SKM-1 treated with dmso at 0.1 percent for 144 hours (cell line): ENCODE data around the gene ZNF276.

Experiments used
- DNase-seq: peaks from one replicate; lab custom pipeline; 2025; ENCODE audit not compliant: unreplicated experiment; lab: John Stamatoyannopoulos, UW

ZNF276 gene

DNA sequence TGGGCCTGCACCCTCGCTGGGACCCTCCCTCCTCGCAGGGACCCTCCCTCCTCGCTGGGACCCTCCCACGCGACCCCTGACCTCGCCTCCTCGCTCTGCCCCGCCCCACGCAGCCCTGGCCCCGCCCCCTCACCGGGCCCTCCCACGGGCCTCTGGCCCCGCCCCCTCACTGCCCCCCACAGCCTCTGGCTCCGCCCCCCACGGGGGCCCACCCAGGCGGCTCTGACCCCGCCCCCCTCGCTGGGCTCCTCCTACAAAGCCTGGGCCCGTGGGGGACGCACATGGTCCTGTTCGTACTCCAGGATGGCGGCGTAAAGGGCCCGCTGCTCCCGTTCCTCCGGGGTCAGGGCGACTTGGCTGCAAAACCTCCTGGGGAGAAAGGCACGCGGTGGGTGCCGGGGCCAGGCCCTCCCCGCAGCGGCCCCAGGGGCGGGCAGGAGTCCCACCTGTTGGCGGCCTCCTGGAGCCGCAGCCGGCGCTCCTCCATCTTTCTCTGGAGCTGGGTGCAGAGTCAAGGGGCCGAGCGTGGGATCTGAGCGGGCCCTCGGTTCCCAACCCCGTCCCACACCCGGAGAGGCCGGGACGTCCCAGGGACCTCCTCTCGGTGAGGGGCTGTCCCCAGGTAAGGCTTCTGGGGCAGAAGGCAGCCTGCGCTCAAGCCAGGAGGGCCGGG, 9.6 kb upstream of the ZNF276 start:
- DNase-seq, result peak; percentile 36

DNA sequence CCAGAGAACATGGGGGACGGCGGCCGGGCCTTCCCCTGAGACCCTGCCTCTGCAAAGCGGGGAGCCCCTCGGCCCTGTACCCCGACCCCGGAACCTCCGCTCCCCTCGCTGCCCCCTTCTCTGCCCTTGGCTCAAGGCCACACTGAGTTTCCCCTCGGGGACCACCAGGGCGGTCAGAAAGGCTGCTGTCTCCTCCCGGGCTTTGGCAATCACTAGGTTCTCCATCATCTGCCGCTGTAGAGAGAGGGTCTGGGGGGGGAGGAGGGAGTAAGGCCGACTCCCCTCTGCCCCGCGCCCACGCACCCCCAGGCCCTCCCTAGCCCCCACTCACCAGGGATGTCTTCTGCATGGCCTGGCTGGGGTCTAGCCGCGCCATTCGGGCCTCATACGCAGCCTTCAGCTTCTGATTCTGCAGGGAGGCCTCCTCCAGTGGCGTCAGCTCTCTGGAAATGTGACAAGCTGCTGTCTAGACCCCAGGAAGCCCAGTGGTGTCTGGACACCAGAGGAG, 9.0 kb upstream of the ZNF276 start:
- DNase-seq, result no peak

DNA sequence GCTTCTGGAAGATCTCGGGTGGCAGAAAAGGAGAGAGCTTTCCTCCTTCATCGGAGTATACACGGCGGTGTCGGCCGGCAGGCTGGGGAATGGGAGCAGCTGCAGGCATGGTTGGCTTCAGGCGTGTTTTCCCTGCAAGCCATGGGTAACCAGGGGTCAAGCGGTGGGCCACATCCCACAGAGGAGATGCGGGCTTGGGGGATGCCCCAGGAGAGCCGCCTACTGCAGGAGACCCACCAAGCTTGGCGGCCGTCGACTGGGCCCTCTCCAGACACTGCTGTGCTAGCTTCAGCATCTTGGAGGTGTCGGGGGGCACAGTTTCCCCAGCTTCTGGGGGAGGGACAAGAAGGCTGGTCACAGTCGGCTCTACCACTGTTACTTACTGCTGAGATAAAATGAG, 4.8 kb upstream of the ZNF276 start:
- no peak for DNase-seq

DNA sequence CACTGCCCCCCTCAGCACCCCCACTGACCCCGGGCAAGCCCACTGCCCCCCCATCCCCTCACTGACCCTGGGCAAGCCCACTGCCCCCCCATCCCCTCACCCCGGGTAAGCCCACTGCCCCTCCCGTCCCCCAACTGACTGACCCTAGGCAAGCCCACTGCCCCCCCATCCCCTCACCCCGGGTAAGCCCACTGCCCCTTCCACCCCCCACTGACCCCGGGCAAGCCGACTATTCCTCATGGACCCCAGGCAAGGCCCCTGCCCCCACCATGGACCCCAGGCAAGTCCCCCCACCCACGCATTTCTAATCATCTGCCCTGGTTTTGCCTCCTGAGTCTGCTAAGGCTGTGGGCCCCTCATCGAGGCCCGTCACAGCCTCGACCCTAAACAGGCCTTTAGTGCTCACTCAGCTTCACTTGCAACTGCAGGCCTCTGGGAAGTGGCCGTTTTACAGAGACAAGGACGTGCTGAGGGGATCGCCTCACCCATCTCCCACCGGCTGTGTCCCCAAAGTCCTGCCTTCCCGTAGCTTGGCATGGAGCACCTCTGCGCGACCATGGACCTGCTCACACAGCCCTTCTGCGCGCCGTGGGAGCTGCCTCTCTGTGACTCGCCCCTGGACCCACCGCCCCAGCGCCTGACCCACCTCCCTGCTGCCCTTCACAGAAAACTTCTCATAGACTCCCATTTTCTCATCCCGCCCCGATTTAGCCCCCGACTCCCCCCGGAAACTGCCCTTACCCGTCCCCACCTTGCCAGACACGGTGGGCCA, 4.2 kb upstream of the ZNF276 start:
- DNase-seq, result no peak

DNA sequence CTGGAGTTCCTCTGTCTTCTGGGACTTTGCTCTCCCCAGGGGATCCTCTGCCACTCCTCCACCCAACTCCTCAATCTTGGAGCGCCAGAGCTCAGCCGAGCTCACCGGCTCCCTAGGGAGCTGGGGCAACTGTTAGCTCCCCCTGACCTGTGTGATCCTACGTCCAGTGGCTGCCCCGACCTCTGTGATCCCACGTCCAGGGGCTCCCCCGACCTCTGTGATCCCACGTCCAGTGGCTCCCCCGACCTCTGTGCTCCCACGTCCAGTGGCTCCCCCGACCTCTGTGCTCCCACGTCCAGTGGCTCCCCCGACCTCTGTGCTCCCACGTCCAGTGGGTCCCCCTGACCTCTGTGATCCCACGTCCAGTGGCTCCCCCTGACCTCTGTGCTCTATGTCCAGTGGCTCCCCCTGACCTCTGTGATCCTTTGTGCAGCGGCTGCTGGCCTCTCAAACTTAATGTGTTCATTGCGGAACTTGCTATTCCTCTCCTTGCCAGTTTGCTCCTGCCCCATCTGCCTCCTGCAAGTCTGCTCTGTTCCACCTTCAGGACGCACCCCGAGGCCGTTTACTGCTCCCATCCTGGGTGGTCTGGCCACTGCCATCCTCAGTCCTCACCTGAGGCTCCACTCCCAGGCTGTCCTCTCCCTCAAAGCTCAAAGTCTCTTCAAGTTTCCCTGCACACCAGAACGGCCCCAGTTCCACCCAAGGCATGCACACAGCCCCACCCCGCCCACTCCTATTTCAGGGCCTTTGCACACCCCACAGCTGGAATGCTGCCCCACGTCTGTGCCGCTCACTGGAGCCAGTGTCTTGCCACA, 3.4 kb upstream of the ZNF276 start:
- no peak for DNase-seq

DNA sequence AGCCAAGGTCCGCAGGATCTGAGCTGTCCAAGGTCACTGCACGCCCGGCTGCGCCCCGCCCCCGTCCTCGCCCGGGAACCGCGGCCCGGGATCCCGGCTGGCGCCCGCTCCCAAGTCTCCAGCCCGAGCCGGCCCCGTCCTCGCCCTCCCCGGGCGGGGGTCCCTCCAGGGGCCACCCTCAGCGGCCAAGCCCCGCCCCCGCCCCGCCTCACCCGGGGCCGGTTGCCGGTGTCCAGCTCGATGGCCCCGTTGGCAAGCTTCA, 855 bp upstream of the ZNF276 start:
- no peak for DNase-seq

DNA sequence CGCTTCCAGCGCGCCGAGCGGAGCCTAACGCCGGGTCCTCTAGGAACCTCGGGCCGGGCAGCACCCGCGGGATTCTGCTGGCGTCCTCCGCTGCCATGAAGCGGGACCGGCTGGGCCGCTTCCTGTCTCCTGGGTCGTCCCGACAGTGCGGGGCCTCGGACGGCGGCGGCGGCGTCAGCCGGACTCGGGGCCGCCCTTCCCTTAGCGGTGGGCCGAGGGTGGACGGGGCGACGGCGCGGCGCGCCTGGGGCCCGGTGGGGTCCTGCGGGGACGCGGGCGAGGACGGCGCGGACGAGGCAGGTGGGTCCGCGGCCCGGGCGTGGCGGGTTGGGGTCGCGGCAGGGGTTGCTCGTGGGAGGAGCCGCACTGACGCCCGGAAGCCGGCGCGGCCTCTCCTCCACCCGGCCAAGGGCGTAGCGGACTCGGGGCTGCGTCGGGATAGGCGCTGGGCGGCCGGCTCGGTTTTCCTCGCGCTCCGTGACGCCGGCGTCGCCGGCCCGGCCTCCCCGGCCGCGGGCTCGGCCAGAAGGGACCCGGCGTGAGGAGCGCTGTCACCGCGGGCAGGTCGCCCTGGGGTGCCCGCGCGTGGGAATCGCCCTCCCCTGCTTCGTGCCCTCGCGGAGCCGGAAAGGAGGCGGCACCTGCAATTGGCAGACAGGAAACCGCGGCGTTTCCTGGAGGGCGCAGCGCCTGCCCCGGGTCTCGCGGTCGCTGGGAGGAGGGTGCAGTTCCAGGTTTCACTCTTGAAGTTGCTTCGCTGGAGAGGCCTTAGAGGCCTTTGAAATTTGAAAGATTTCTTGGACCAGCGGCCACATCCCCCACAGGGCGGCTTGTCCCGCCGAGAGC, 432 bp downstream of the ZNF276 start:
- peak; percentile 52 for DNase-seq

DNA sequence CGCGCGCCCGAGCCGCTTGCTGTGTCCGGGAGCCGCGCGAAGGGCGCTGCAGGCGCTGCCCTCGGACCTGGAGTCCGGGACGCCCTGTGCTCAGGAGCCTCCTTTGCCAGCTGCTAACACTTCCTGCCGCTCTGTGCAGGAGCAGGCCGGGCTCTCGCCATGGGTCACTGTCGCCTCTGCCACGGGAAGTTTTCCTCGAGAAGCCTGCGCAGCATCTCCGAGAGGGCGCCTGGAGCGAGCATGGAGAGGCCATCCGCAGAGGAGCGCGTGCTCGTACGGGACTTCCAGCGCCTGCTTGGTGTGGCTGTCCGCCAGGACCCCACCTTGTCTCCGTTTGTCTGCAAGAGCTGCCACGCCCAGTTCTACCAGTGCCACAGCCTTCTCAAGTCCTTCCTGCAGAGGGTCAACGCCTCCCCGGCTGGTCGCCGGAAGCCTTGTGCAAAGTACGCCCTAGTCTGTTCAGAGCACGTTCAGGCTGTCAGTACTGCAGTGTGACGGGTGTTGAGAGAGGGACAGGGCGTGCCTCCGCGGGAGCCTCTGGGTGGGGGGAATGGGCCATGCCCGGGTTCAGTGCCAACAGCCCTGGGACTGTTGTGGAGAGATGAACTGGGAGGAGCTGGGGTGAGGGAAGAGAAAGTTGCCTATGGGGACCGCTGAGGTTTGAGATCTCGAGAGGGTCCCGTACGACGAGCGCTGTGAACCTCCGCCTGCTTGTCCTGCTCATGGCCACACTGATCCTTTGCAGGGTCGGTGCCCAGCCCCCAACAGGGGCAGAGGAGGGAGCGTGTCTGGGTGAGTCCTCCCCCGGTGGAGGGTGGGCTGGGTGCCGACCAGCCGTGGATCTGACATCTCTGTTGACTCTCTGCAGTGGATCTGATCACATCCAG, 1.3 kb downstream of the ZNF276 start:
- no peak for DNase-seq

DNA sequence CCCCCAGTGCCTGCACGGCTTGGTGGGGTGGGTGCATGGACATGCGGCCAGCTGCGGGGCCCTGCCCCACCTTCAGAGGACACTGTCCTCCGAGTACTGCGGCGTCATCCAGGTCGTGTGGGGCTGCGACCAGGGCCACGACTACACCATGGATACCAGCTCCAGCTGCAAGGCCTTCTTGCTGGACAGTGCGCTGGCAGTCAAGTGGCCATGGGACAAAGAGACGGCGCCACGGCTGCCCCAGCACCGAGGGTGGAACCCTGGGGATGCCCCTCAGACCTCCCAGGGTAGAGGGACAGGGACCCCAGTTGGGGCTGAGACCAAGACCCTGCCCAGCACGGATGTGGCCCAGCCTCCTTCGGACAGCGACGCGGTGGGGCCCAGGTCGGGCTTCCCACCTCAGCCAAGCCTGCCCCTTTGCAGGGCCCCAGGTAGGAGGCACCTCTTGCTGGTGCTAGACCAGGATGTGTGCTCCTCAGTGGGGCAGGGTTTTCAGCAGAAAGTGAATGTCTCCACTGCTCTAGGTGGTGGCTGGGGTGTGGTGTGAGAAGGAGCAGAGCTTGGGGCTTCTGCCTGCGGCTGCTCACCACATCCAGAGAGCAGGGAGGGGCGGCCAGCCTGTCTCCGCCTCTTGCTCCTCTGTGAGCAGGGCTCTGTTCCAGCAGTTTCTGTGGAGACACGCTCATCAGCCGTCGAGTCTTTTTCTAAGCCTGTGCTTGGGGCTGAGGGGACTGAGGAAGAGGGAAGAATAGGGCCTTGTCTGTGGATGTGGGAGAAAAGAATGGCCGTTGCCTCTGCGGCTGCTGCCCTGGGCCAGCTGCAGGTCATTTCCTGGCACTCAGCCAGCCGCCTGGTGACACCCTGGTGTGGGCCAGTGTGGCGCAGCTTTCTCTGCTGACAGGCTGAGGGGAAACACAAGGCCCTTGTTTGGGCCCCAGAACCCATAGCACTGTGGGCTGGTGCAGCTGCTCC, 2.2 kb downstream of the ZNF276 start:
- no peak for DNase-seq

DNA sequence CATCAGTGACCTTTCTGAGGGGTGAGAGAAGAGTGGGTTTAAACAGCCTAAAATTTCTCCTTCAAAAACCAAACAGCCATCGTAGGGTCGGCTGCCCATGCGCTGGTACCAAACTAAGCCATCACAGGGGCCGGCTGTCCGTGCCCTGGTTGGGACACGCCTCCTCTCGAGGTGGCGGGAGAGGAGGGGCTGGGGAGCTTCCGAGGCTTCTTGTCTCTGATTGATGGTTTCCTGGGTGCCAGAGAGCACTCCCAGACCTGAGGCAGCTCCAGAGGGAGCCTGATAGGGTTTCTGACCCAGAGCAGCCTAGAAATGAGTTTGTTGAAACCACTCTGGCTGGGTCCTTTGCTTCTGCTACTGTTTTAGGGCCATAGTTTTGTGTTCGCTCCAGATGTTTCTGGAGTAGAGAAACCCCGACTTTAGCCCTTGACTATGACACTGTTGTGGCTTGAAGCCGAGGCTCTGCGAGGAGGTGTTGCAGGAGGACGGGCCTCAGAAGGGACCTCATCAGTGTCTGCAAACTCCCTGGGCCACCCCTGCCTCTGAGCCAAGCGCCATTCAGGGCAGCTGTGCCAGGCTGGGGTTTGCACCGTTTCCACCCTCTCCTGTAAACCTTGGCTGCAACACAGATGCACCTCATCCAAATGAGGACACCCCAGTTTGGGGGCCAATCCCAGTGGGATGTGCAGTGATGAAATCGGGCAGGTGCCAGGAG, 6.2 kb downstream of the ZNF276 start:
- DNase-seq, result no peak

DNA sequence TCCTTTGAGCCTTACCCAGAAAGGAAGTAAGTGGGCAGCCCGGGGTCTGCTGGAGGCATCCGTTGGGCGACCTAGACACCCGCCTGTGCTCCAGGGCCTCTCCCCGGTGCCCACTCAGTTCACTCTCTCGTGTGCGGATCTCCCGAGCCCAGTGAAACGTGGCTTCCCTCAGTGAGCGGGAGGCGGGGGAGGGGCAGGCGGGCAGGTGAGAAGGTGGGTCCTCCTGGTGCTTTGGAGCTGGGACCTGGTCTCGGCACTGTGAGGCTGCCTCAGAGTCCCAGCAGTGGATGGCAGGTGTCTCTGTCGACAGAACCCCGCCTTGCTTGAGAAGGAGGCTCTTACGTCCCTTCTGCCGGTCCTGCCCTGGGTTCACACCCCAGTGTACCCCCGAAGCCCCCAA, 8.0 kb downstream of the ZNF276 start:
- DNase-seq, result no peak

DNA sequence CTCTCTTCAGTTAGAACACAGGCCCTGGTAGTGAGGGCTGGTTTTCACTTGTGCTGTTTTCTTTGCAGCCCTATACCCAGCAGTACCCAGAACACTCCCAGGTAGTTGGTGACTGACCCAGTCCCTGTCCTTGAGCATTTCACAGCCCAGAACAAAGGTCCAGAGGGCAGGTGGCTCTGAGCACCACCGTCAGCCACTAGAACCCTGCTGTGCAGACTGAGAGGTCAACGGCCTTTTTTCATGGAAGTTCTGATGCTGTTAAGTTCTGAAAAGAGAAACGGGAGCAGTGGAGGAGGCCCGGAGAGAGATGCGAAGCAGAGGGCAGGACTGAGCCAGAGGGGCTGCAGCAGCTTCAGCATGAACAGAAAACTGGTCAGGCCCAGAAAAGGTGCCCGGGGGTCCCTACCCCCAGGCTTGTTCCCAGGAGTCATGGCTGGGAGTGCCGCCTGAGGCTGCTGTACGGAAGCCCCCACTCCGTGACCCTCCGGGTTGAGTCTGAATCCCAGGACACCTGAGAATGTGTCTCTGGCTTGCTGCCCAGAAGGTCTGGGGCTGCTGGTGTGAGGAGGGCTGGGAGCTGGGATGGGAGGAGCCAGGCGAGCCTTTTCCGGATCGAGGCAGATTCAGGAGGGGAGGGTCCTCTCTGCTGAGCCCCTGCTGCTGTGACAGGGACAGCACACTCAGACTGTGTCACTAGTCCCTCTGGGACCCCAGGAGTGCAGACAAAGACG, 8.7 kb downstream of the ZNF276 start:
- DNase-seq, result no peak

DNA sequence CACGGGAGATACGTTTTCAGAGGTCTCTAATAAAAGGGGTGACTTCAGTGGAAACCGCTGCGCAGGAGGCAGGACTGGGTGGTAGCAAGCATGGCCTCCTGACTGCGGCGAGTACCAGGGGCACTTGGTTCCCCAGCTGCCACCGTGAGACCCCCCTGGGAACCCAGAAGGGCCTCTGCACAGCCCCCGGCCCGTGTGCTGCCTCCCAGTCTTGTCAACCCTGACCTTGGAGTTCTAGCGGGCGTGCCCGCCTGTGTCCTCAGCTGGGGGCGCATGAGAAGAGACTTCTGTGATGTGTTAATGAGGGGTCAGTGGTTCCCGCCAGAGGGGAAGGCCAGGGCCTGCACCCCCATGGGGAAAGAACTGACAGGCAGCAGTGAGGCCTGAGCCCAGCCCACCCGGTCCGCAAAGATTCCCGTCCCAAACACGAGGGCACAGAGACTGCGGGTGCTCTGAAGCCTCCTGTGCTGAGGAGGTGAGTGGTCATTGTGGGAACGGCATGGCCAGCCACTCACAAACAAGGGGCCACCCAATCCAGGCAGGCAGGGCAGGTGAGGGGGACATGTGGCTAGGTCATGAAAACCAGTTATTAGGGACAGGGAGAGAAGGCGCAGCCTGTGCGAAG, 9.4 kb downstream of the ZNF276 start:
- DNase-seq, result no peak

DNA sequence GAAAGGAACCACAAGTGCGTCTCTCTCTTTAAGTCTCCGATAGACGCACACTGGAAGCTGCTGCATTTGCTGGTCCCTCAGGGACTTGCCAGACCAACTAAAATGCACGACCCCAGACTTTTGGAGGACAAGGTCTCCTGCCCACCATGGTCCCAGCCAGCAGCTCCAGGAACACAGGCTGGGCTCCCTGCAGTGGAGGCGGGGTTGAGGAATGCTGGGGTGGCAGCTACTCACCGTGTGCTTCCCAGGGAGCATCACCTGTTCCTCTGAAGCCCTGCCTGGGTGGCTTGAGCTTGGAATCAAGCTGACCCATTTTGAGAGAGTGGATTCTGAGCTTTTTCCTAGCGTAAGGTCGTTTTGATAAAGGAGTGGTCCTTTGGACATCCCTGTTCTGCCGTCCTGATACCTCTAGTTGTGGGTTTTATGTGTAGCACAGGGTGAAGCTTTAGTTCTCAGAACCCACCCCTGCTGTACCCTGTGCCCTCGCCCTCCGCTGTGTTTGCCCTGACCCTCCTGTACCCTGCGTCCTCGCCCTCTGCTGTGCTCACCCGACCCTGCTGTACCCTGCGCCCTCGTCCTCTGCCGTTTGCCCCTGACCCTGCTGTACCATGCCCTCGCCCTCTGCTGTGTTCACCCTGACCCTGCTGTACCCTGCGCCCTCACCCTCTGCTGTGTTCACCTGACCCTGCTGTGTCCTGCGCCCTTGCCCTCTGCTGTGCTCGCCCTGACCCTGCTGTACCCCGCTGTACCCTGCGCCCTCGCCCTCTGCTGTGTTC, 11.0 kb downstream of the ZNF276 start:
- DNase-seq, result no peak

DNA sequence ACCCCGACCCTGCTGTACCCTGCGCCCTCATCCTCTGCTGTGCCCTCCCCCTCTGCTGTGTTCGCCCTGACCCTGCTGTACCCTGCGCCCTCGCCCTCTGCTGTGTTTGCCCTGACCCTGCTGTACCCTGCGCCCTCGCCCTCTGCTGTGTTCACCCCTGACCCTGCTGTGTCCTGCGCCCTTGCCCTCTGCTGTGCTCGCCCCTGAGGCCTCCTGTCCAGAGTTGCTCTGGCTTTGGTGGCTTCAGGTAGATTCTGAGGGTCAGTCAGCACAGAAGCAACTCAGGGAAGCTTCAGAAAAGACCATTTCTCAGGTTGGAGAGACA, 11.5 kb downstream of the ZNF276 start:
- DNase-seq, result no peak

DNA sequence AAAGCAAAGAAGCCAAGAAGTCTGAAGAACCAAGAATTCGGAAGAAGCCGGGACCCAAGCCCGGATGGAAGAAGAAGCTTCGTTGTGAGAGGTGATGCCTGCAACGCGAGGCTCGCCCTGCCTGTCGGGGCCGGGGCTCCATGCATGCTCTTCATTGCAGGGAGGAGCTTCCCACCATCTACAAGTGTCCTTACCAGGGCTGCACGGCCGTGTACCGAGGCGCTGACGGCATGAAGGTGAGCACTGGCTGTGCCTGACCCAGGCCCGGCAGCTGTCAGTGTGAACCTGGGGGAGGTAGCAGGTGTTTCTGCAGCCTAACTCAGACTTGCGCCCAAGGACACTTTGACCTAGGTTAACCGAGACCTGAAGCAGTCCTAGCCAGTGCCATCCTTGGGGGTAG, 12.0 kb downstream of the ZNF276 start:
- no peak for DNase-seq

DNA sequence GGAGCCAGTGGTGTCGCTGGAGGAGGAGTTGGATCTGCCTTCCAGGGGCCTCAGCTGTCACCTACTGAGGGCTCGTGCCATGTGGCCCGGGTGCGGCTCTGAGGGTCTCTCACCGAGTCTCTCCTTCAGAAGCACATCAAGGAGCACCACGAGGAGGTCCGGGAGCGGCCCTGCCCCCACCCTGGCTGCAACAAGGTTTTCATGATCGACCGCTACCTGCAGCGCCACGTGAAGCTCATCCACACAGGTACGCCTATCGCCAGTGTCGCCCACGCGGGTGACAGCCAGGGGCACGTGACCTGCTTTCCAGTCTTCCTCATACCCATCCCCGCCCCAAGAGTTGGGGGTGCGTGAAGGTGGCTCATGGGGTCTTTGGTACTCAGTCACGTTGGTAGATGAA, 12.5 kb downstream of the ZNF276 start:
- no peak for DNase-seq
